ENCODE data around the gene CCDC192. TPM values are rescaled to one million over a fixed set of nuclear protein-coding genes. Genes with fewer than 3 reads are reported as not detected.
"Not testable (repeated sequence)": the region's sequence is repeated elsewhere in the genome, so short reads cannot be mapped to it uniquely, and the experiment has no call there.

The CCDC192 gene
- total RNA-seq, 4 donors from 2014 or later = not detected

GRCh38 chr5:127739807-127740384 is 36.7 kb downstream of the CCDC192 start:
- TF ChIP-seq CTCF (IDR thresholded peaks at IDR 0.05) = no peak
- no peak for TF ChIP-seq POLR2AphosphoS5 (IDR thresholded peaks at IDR 0.05)
- no peak for TF ChIP-seq EP300 (IDR thresholded peaks at IDR 0.05; ENCODE audit: low read depth)
- no peak for TF ChIP-seq POLR2A (IDR thresholded peaks at IDR 0.05)
- Histone ChIP-seq H3K36me3 (no peaks in the 10 kb centered on the region), H3K9me3 (no peaks in the 10 kb centered on the region), H3K4me3 (no peak overlapping the region), H3K4me1 (no peaks in the 10 kb centered on the region), H3K27ac (no peak overlapping the region), H3K27me3 (no peaks in the 10 kb centered on the region)
- intact Hi-C loops (cut with DNase I; ENCODE audit: low total_unique reads) = loop anchor here (5.0 to 10.0 kb wide), 2 partner anchors 175 to 462 kb away; no protein-coding TSS in a partner anchor
- 73 to 80% methylated on average over 6 to 10 of the region's 10 CpGs for WGBS, 2 donors (ENCODE audit: low coverage in 1 of 2)
- no peak for DNase-seq
- in situ Hi-C loops (cut with MboI; ENCODE audit: low pct_ligation_motif_present in 1 of 4, low pct_unique_long_range_greater_than_20kb in 1 of 4, low sequenced_read_pairs in 3 of 4) = loop anchor here in 1 of 4 donors (10.0 kb wide), 1 partner anchor 465 kb away; no protein-coding TSS in a partner anchor

DNA sequence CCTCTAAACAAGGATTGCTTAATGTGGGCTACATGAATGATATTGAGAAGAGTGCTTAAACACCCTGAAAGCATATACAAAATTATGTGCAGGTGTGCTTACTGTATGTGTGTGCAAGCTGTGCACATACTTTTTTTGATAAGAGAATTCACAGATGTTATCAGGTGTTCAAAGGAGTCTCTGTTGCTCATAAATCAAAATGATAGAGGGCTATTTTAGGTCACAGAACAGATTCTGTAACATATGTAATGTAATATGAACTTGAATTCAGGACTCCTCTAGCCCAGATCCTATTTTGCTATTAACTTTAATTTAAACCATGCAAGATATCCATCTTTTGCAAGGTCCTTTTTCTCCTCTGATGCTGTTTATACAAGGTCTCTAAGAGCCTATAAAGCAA is 38.2 kb downstream of the CCDC192 start:
- no peak for DNase-seq
- H3K4me1 ChIP-seq = no peaks in the 10 kb centered on the region
- no peak overlapping the region for H3K27ac ChIP-seq
- no peak for TF ChIP-seq CTCF (IDR thresholded peaks at IDR 0.05)
- TF ChIP-seq POLR2A (IDR thresholded peaks at IDR 0.05) = no peak
- no peak for TF ChIP-seq POLR2AphosphoS5 (IDR thresholded peaks at IDR 0.05)
- TF ChIP-seq EP300 (IDR thresholded peaks at IDR 0.05; ENCODE audit: low read depth) = no peak
- H3K27me3 ChIP-seq = no peaks in the 10 kb centered on the region
- H3K9me3 ChIP-seq = no peaks in the 10 kb centered on the region
- H3K36me3 ChIP-seq = no peaks in the 10 kb centered on the region
- intact Hi-C loops (cut with DNase I; ENCODE audit: low total_unique reads) (loop anchor here (5.0 to 10.0 kb wide), 2 partner anchors 177 to 461 kb away; no protein-coding TSS in a partner anchor), in situ Hi-C loops (cut with MboI; ENCODE audit: low pct_ligation_motif_present in 1 of 4, low pct_unique_long_range_greater_than_20kb in 1 of 4, low sequenced_read_pairs in 3 of 4) (loop anchor here in 1 of 4 donors (10.0 kb wide), 1 partner anchor 463 kb away; no protein-coding TSS in a partner anchor)
- no peak overlapping the region for H3K4me3 ChIP-seq

GRCh38 chr5:127744241-127744640 is 41.0 kb downstream of the CCDC192 start:
- no peak for DNase-seq
- no peaks in the 10 kb centered on the region for H3K4me1 ChIP-seq
- no peak for TF ChIP-seq POLR2A (IDR thresholded peaks at IDR 0.05)
- in situ Hi-C loops (cut with MboI; ENCODE audit: low pct_ligation_motif_present in 1 of 4, low pct_unique_long_range_greater_than_20kb in 1 of 4, low sequenced_read_pairs in 3 of 4) = loop anchor here in 1 of 4 donors (10.0 kb wide), 1 partner anchor 461 kb away; no protein-coding TSS in a partner anchor
- no peak overlapping the region for H3K4me3 ChIP-seq
- no peak overlapping the region for H3K27ac ChIP-seq
- H3K36me3 ChIP-seq = no peaks in the 10 kb centered on the region
- intact Hi-C loops (cut with DNase I; ENCODE audit: low total_unique reads) = loop anchor here (5.0 to 10.0 kb wide), 2 partner anchors 179 to 458 kb away; no protein-coding TSS in a partner anchor
- no peaks in the 10 kb centered on the region for H3K9me3 ChIP-seq
- no peaks in the 10 kb centered on the region for H3K27me3 ChIP-seq

DNA sequence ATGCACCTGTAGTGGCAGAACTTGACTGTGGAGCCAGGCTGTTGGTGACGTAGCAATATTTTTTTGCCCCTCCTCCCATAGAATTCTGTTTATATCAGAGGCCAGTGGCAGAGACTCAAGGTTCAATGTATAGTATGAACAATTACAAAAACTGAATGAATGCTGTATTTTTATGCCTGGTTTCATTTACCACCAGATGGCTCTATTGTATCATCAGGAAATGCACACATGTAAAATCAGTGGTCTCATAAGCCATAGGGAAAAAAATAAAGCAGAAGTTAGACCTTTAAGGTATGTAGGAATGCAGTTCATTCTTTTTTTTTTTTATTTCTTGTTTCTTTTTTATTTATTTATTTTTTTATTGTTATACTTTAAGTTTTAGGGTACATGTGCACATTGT is 43.6 kb downstream of the CCDC192 start:
- TF ChIP-seq POLR2AphosphoS5 (IDR thresholded peaks at IDR 0.05) (no peak), CTCF (IDR thresholded peaks at IDR 0.05) (peak; percentile 39 to 47 (median 43))
- WGBS, 2 donors (ENCODE audit: low coverage in 1 of 2) = 33 to 65% methylated on average over 1 of the region's 1 CpG
- DNase-seq = no peak
- intact Hi-C loops (cut with DNase I; ENCODE audit: low total_unique reads) = loop anchor here (10.0 kb wide), 1 partner anchor 182 kb away; no protein-coding TSS in a partner anchor
- no peaks in the 10 kb centered on the region for H3K36me3 ChIP-seq
- no peaks in the 10 kb centered on the region for H3K9me3 ChIP-seq
- in situ Hi-C loops (cut with MboI; ENCODE audit: low pct_ligation_motif_present in 1 of 4, low pct_unique_long_range_greater_than_20kb in 1 of 4, low sequenced_read_pairs in 3 of 4) = loop anchor here in 1 of 4 donors (10.0 kb wide), 1 partner anchor 458 kb away; no protein-coding TSS in a partner anchor
- H3K4me3 ChIP-seq = no peak overlapping the region
- H3K27me3 ChIP-seq = no peaks in the 10 kb centered on the region
- H3K27ac ChIP-seq = no peak overlapping the region
- H3K4me1 ChIP-seq = no peaks in the 10 kb centered on the region

DNA sequence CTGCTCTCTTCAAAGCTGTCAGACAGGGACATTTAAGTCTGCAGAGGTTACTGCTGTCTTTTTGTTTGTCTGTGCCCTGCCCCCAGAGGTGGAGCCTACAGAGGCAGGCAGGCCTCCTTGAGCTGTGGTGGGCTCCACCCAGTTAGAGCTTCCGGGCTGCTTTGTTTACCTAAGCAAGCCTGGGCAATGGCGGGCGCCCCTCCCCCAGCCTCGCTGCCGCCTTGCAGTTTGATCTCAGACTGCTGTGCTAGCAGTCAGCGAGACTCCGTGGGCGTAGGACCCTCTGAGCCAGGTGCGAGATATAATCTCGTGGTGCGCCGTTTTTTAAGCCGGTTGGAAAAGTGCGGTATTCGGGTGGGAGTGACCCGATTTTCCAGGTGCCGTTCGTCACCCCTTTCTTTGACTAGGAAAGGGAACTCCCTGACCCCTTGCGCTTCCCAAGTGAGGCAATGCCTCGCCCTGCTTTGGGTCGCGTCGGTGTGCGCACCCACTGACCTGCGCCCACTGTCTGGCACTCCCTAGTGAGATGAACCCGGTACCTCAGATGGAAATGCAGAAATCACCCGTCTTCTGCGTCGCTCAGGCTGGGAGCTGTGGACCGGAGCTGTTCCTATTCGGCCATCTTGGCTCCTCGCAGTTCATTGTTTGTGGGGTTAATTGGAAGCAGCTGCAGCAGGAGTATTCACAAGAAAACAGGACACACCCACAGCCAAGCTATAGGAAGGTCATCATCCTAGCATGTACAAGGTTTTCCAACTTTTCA is 49.5 kb downstream of the CCDC192 start:
- H3K4me3 ChIP-seq, H3K27ac ChIP-seq, H3K27me3 ChIP-seq, H3K36me3 ChIP-seq, H3K9me3 ChIP-seq, DNase-seq: not testable (repeated sequence)
- H3K4me1 ChIP-seq = peaks cover 0 to 13% (median 3%) of the 10 kb centered on the region in 4 donors
- in situ Hi-C loops (cut with MboI; ENCODE audit: low pct_ligation_motif_present in 1 of 4, low pct_unique_long_range_greater_than_20kb in 1 of 4, low sequenced_read_pairs in 3 of 4) (loop anchor here in 2 of 4 donors (10.0 to 25.0 kb wide), 2 partner anchors 435 to 452 kb away; no protein-coding TSS in a partner anchor), intact Hi-C loops (cut with DNase I; ENCODE audit: low total_unique reads) (loop anchor here (10.0 kb wide), 1 partner anchor 332 kb away; the partner anchor contains the start of gene SLC12A2)
- 80 to 82% methylated on average over 1 to 30 of the region's 32 CpGs for WGBS, 2 donors (ENCODE audit: low coverage in 1 of 2)

Data from transverse colon (tissue), 4 donors.